Activated T-helper 1 cell treated with anti-CD3 and anti-CD28 coated beads, Interleukin-2, amount 50 U/mL, for 16 hours (primary cell): Measurements from ENCODE around the gene TBC1D9.

Experiments used
- DNase-seq, 2 donors: peaks; one replicate each; pipeline ENCODE4 v3.0.0-alpha.2; 2020; ENCODE audit warnings: low read depth in 1 of 2, low spot score in 1 of 2

Gene TBC1D9

GRCh38 chr4:140695483-140695882 lies 60.7 kb downstream of the TBC1D9 start:
- no peak for DNase-seq

GRCh38 chr4:140693562-140693961 lies 62.6 kb downstream of the TBC1D9 start:
- no peak for DNase-seq

DNA sequence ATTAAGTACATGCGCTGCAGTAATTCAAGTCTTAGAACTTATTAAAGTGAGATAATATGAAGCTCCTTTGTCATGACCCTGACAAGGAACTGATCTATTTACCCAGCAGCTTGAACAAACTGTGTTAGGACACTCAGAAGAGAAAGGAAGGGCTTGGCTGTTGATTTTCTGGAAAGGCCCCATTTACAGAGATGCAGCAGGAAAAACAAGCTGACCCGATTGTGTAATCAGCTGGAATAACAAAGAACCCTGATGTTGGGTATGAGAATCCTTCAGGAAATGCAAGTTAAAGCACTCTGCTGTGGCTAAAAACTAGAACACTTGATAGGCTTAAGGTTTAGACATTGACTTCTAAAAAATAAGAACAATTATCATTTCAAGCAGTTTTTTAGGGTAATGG lies 64.8 kb downstream of the TBC1D9 start:
- DNase-seq = no peak

DNA sequence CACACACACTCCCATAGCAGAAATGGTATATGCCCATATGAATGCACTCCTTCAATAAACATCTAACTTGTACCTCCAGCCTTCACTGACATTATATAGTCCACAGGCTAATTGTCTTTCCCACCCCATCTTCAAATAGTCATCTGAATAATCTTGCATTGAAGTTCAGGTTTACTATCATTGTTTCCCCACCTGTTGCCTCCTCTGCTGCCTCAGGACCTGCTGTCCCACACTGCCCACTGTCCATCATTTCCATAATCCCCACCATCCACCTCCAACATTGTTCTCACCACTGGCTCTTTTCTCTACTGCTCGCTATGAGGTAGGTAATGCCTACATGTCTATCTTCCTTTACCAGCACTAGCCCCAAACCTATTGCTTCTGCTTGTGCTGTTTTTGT lies 66.1 kb downstream of the TBC1D9 start:
- no peak for DNase-seq

- DNase-seq = no peak
These were observed 66.6 kb downstream of the TBC1D9 start for GRCh38 chr4:140689623-140690022.

GRCh38 chr4:140688711-140689598 lies 67.2 kb downstream of the TBC1D9 start:
- DNase-seq = no peak

- DNase-seq = no peak
These were observed 69.4 kb downstream of the TBC1D9 start for GRCh38 chr4:140686796-140687195.

DNA sequence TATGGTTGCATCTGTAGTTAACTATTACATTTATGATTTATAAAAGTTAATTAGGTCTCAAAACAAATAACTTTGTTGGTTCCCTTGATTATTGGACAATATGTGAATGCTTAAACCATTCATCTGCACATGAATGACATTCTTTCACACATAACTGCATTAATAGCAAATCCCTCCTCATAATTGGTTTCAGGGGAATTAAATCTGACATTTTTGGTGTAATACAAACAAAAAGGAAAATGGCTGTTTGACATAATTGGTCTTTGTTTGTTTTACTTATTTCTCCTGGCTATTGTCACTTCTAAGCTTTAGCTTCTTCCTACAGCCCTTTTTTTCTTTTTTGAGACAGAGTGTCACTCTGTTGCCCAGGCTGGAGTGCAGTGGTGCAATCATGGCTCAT lies 71.9 kb downstream of the TBC1D9 start:
- DNase-seq = no peak

GRCh38 chr4:140681201-140681600 lies 75.0 kb downstream of the TBC1D9 start:
- DNase-seq = no peak

- no peak for DNase-seq
These were observed 75.5 kb downstream of the TBC1D9 start for GRCh38 chr4:140680686-140681085.

- no peak for DNase-seq
These were observed 76.6 kb downstream of the TBC1D9 start for GRCh38 chr4:140679576-140679975.

- DNase-seq = no peak
These were observed 80.5 kb downstream of the TBC1D9 start for GRCh38 chr4:140675599-140676231.

GRCh38 chr4:140673729-140674128 lies 82.5 kb downstream of the TBC1D9 start:
- no peak for DNase-seq

DNA sequence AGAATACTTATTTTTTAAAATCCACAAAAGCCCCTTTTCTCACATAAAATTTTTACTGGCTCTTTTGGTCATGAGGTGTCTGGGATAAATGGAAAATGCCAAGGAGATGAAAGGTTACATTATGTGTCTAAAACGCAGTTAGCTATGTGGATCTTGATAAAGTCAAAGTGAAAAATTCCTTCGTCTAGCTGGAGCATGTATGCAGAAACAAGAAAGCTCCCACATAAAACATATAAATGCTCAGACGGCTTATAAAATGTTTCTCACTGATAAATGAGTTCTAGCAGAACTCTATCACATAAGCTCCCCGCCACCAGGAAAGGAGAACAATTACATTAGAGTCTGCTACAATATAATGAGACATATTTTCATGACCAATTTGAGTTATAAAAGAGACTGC lies 83.8 kb downstream of the TBC1D9 start:
- DNase-seq = no peak

- no peak for DNase-seq
These were observed 88.1 kb downstream of the TBC1D9 start for GRCh38 chr4:140668111-140668510.

DNA sequence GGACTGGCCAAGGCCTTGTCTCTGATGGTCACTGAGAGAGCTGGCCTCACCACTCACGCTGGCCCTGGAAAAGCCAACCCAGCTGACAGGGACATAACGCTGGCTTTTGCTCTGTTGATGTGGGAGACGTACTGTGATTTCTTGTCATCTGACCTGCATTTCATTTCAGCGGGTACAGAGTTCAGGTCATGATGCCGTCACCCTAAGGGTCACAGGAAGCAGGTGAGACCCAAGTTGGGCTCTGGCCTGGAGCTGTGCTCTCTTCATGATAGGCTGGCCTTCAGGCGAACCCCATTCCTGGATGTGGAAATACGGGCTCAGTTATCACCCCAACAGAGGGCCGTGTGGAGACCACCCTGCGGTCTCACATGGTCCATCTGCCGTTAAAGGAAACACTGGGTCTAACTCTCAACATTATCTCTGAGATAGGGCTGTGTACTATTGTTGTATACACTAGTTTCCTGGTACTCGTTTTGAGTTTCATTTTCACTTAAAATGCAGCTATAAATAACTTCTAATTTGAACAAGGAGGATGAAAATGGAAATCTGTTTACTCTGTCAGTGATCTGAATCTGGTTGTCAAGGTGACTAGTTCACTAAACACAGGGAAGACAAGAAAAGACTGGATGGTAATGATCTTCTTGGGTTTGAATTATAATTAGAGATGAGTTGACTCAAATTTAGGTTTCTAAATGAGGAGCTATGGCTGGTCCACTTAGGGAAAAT lies 89.1 kb downstream of the TBC1D9 start:
- no peak for DNase-seq

GRCh38 chr4:140662082-140662869 lies 93.9 kb downstream of the TBC1D9 start:
- DNase-seq = no peak

GRCh38 chr4:140661550-140661949 lies 94.6 kb downstream of the TBC1D9 start:
- no peak for DNase-seq

- DNase-seq = no peak
These were observed 96.1 kb downstream of the TBC1D9 start for GRCh38 chr4:140659943-140660700.

DNA sequence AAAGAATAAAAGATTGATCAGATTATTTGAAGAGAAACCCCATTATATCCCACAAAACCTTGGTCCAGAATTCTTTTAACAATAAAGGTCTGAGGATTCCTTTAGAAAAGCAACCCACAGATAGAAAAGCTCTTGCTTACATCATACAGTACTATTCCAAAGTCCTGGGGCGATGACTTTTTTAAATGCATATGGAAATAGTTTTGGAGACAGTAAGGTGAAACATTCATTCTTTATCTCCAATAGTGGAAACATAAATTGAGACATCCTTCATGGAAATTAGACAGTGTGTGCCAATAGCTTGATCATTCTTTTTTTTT lies 101.7 kb downstream of the TBC1D9 start:
- no peak for DNase-seq
